Measurements from ENCODE around the gene PTPRM.

PTPRM gene

GRCh38 chr18:7646174-7646886 lies 79.2 kb downstream of the PTPRM start:
- Histone ChIP-seq H3K23ac (ENCODE audit: low read length in 2 of 2) (no peak overlapping the region), H3K9ac (ENCODE audit: low read length) (no peak overlapping the region), H3K36me3 (ENCODE audit: control insufficient read depth in 1 of 2, insufficient read depth in 2 of 2, low read depth in 1 of 2, low read length in 2 of 2) (no peaks in the 10 kb centered on the region), H3K14ac (ENCODE audit: low read length in 2 of 2) (no peak overlapping the region), H3K4me3 (ENCODE audit: insufficient read depth in 1 of 2, low read depth in 1 of 2, low read length in 2 of 2) (no peak overlapping the region), H3K4me2 (ENCODE audit: low read length, poor library complexity, severe bottlenecking) (no peak overlapping the region), H2BK120ac (ENCODE audit: low read depth, low read length) (no peak overlapping the region), H4K8ac (ENCODE audit: low read length) (no peak overlapping the region), H2BK5ac (ENCODE audit: low read depth, low read length, poor library complexity, severe bottlenecking) (no peak overlapping the region), H3K4me1 (ENCODE audit: control insufficient read depth, insufficient read depth, low read depth, low read length) (peaks cover 2% of the 10 kb centered on the region), H3K9me3 (ENCODE audit: control insufficient read depth, low read length) (no peaks in the 10 kb centered on the region), H2BK12ac (ENCODE audit: low read length in 2 of 2) (no peak overlapping the region), H2AFZ (ENCODE audit: low read depth, low read length) (no peak overlapping the region), H3K27ac (ENCODE audit: low read length, poor library complexity, severe bottlenecking) (no peak overlapping the region), H3K27me3 (ENCODE audit: control insufficient read depth in 1 of 2, insufficient read depth in 1 of 2, low read length in 2 of 2) (no peaks in the 10 kb centered on the region), H3K4ac (ENCODE audit: low read depth in 1 of 2, low read length in 2 of 2) (no peak overlapping the region), H3K18ac (ENCODE audit: low read depth in 1 of 2, low read length in 2 of 2) (no peak overlapping the region), H3K79me1 (replicated peaks; ENCODE audit: low read length, poor library complexity, severe bottlenecking) (peaks cover 24% of the 10 kb centered on the region), H2BK15ac (ENCODE audit: low read depth, poor library complexity, severe bottlenecking) (no peak overlapping the region), H2AK5ac (ENCODE audit: low read length, severe bottlenecking) (no peak overlapping the region), H4K91ac (ENCODE audit: low read length) (no peak overlapping the region)
- no peak for DNase-seq
- 89% methylated on average over 6 of the region's 6 CpGs for WGBS

- Histone ChIP-seq H3K27ac (ENCODE audit: low read length, poor library complexity, severe bottlenecking) (no peak overlapping the region), H3K4me2 (ENCODE audit: low read length, poor library complexity, severe bottlenecking) (no peak overlapping the region), H2AFZ (ENCODE audit: low read depth, low read length) (no peak overlapping the region), H2BK120ac (ENCODE audit: low read depth, low read length) (no peak overlapping the region), H3K4me3 (ENCODE audit: insufficient read depth in 1 of 2, low read depth in 1 of 2, low read length in 2 of 2) (no peak overlapping the region), H3K27me3 (ENCODE audit: control insufficient read depth in 1 of 2, insufficient read depth in 1 of 2, low read length in 2 of 2) (no peaks in the 10 kb centered on the region), H3K79me1 (replicated peaks; ENCODE audit: low read length, poor library complexity, severe bottlenecking) (peaks cover 20% of the 10 kb centered on the region), H3K23ac (ENCODE audit: low read length in 2 of 2) (no peak overlapping the region), H2BK15ac (ENCODE audit: low read depth, poor library complexity, severe bottlenecking) (no peak overlapping the region), H2AK5ac (ENCODE audit: low read length, severe bottlenecking) (no peak overlapping the region), H3K4ac (ENCODE audit: low read depth in 1 of 2, low read length in 2 of 2) (no peak overlapping the region), H3K4me1 (ENCODE audit: control insufficient read depth, insufficient read depth, low read depth, low read length) (peaks cover 2% of the 10 kb centered on the region), H3K9me3 (ENCODE audit: control insufficient read depth, low read length) (no peaks in the 10 kb centered on the region), H2BK12ac (ENCODE audit: low read length in 2 of 2) (no peak overlapping the region), H4K8ac (ENCODE audit: low read length) (no peak overlapping the region), H2BK5ac (ENCODE audit: low read depth, low read length, poor library complexity, severe bottlenecking) (no peak overlapping the region), H3K14ac (ENCODE audit: low read length in 2 of 2) (no peak overlapping the region), H3K36me3 (ENCODE audit: control insufficient read depth in 1 of 2, insufficient read depth in 2 of 2, low read depth in 1 of 2, low read length in 2 of 2) (no peaks in the 10 kb centered on the region), H3K9ac (ENCODE audit: low read length) (no peak overlapping the region), H4K91ac (ENCODE audit: low read length) (no peak overlapping the region), H3K18ac (ENCODE audit: low read depth in 1 of 2, low read length in 2 of 2) (no peak overlapping the region)
- no peak for DNase-seq
- WGBS, result 81% methylated on average over 3 of the region's 3 CpGs
These were observed 80.4 kb downstream of the PTPRM start for GRCh38 chr18:7647500-7647899.

DNA sequence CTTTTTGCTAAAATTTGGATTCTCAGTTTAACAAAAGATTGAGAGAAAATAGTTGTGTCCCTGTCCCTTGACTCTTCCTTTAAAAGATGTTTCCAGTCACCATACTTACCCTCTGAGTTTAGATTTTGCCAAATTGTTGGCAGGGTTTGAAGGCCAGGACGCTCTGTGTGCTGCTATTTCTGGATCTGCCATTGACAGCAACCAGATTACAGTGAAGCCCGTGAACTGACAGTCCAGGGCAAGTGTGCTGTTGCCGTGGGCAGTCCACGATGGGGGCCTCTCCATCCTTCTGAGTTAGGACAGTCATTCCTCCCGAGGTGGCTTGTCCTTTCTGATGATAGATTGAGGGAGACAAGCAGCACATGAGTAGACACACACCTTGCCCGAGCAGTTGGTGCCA lies 89.9 kb downstream of the PTPRM start:
- Histone ChIP-seq H3K14ac (ENCODE audit: low read length in 2 of 2) (no peak overlapping the region), H3K27ac (ENCODE audit: low read length, poor library complexity, severe bottlenecking) (no peak overlapping the region), H3K23ac (ENCODE audit: low read length in 2 of 2) (no peak overlapping the region), H2AK5ac (ENCODE audit: low read length, severe bottlenecking) (no peak overlapping the region), H3K4ac (ENCODE audit: low read depth in 1 of 2, low read length in 2 of 2) (no peak overlapping the region), H2BK120ac (ENCODE audit: low read depth, low read length) (no peak overlapping the region), H2AFZ (ENCODE audit: low read depth, low read length) (no peak overlapping the region), H2BK15ac (ENCODE audit: low read depth, poor library complexity, severe bottlenecking) (no peak overlapping the region), H2BK12ac (ENCODE audit: low read length in 2 of 2) (no peak overlapping the region), H3K27me3 (ENCODE audit: control insufficient read depth in 1 of 2, insufficient read depth in 1 of 2, low read length in 2 of 2) (no peaks in the 10 kb centered on the region), H4K91ac (ENCODE audit: low read length) (no peak overlapping the region), H3K4me3 (ENCODE audit: insufficient read depth in 1 of 2, low read depth in 1 of 2, low read length in 2 of 2) (no peak overlapping the region), H4K8ac (ENCODE audit: low read length) (no peak overlapping the region), H3K4me2 (ENCODE audit: low read length, poor library complexity, severe bottlenecking) (no peak overlapping the region), H3K79me1 (replicated peaks; ENCODE audit: low read length, poor library complexity, severe bottlenecking) (peaks cover 21% of the 10 kb centered on the region), H2BK5ac (ENCODE audit: low read depth, low read length, poor library complexity, severe bottlenecking) (no peak overlapping the region), H3K18ac (ENCODE audit: low read depth in 1 of 2, low read length in 2 of 2) (peak overlapping the region in 1 of 2 experiments; percentile 14), H3K9me3 (ENCODE audit: control insufficient read depth, low read length) (no peaks in the 10 kb centered on the region), H3K36me3 (ENCODE audit: control insufficient read depth in 1 of 2, insufficient read depth in 2 of 2, low read depth in 1 of 2, low read length in 2 of 2) (no peaks in the 10 kb centered on the region), H3K9ac (ENCODE audit: low read length) (no peak overlapping the region), H3K4me1 (ENCODE audit: control insufficient read depth, insufficient read depth, low read depth, low read length) (peaks cover 3% of the 10 kb centered on the region)
- DNase-seq, result no peak
- 90% methylated on average over 6 of the region's 6 CpGs for WGBS

DNA sequence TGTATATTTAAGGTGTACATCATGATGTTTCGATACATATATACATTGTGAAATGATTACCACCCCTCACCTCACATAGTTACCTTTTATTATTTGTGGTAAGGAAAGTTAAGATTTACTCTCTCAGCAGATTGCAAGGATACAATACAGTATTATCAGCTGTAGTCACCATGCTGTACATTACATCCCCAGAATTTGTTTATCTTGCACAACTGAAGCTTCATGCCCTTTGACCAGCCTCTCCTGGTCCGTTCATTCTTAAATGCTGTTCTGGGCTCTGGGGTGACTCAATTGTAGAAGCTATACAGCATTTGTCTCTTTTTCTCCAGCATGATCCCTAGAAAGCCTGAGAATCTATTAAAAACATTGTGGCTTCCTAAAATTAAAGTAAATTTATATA lies 90.8 kb downstream of the PTPRM start:
- Histone ChIP-seq H3K18ac (ENCODE audit: low read depth in 1 of 2, low read length in 2 of 2) (no peak overlapping the region), H3K4me1 (ENCODE audit: control insufficient read depth, insufficient read depth, low read depth, low read length) (peaks cover 5% of the 10 kb centered on the region), H2BK12ac (ENCODE audit: low read length in 2 of 2) (no peak overlapping the region), H2BK5ac (ENCODE audit: low read depth, low read length, poor library complexity, severe bottlenecking) (no peak overlapping the region), H3K79me1 (replicated peaks; ENCODE audit: low read length, poor library complexity, severe bottlenecking) (peaks cover 22% of the 10 kb centered on the region), H3K23ac (ENCODE audit: low read length in 2 of 2) (no peak overlapping the region), H2AK5ac (ENCODE audit: low read length, severe bottlenecking) (no peak overlapping the region), H3K27me3 (ENCODE audit: control insufficient read depth in 1 of 2, insufficient read depth in 1 of 2, low read length in 2 of 2) (no peaks in the 10 kb centered on the region), H3K4me2 (ENCODE audit: low read length, poor library complexity, severe bottlenecking) (no peak overlapping the region), H3K9ac (ENCODE audit: low read length) (no peak overlapping the region), H4K8ac (ENCODE audit: low read length) (no peak overlapping the region), H4K91ac (ENCODE audit: low read length) (no peak overlapping the region), H3K4me3 (ENCODE audit: insufficient read depth in 1 of 2, low read depth in 1 of 2, low read length in 2 of 2) (no peak overlapping the region), H3K4ac (ENCODE audit: low read depth in 1 of 2, low read length in 2 of 2) (no peak overlapping the region), H3K9me3 (ENCODE audit: control insufficient read depth, low read length) (no peaks in the 10 kb centered on the region), H3K36me3 (ENCODE audit: control insufficient read depth in 1 of 2, insufficient read depth in 2 of 2, low read depth in 1 of 2, low read length in 2 of 2) (peaks cover 1 to 2% of the 10 kb centered on the region in 2 experiments), H2AFZ (ENCODE audit: low read depth, low read length) (no peak overlapping the region), H3K14ac (ENCODE audit: low read length in 2 of 2) (no peak overlapping the region), H3K27ac (ENCODE audit: low read length, poor library complexity, severe bottlenecking) (no peak overlapping the region), H2BK15ac (ENCODE audit: low read depth, poor library complexity, severe bottlenecking) (no peak overlapping the region), H2BK120ac (ENCODE audit: low read depth, low read length) (no peak overlapping the region)
- no CpG with 5 or more reads among the region's 2 CpGs for WGBS
- peak; percentile 67 for DNase-seq

All from mesenchymal stem cell (in vitro differentiated cells and primary cell).